GM19324 (cell line): Measurements from ENCODE around the gene TXNDC16.

ENCODE experiments used
- ATAC-seq: cut with Tn5 transposase; IDR thresholded peaks from one replicate; pipeline ENCODE4 v1.9.1; 2021; ENCODE audit warnings: mild to moderate bottlenecking, moderate library complexity; ENCODE audit not compliant: unreplicated experiment, low FRiP score

The TXNDC16 gene

GRCh38 chr14:52399104-52399503 is 153.2 kb downstream of the TXNDC16 start:
- ATAC-seq = no peak

- no peak for ATAC-seq
Observed at GRCh38 chr14:52397844-52398243, 154.5 kb downstream of the TXNDC16 start.

- no peak for ATAC-seq
Observed at GRCh38 chr14:52395728-52396127, 156.6 kb downstream of the TXNDC16 start.

- no peak for ATAC-seq
Observed at GRCh38 chr14:52391881-52392615, 160.3 kb downstream of the TXNDC16 start.
